Measurements from ENCODE around the gene CHP1.
"Not testable (repeated sequence)": the region's sequence is repeated elsewhere in the genome, so short reads cannot be mapped to it uniquely, and the experiment has no call there.

Gene CHP1

GRCh38 chr15:41238100-41238499, 7.0 kb downstream of the CHP1 start:
- H3K9ac ChIP-seq (ENCODE audit: low read length) = no peak overlapping the region
- peaks cover 4% of the 10 kb centered on the region for H3K4me1 ChIP-seq (ENCODE audit: insufficient read depth, low read length, severe bottlenecking)
- H3F3A ChIP-seq (ENCODE audit: insufficient read depth, low read length) = no peaks in the 10 kb centered on the region
- no peak overlapping the region for H2AFZ ChIP-seq (ENCODE audit: low read length)
- no peaks in the 10 kb centered on the region for H3K9me2 ChIP-seq (ENCODE audit: low read depth, low read length)
- H3K27me3 ChIP-seq (ENCODE audit: insufficient read depth, low read length) = no peaks in the 10 kb centered on the region
- H3K79me2 ChIP-seq (ENCODE audit: insufficient read depth, low read length) = peaks cover 8% of the 10 kb centered on the region
- H3K9me3 ChIP-seq (ENCODE audit: low read length) = no peaks in the 10 kb centered on the region
- TF ChIP-seq CTCF (IDR thresholded peaks at IDR 0.05; ENCODE audit: low read length) (no peak), EZH2 (IDR thresholded peaks at IDR 0.05; ENCODE audit: borderline replicate concordance, low read length) (no peak)
- H3K36me3 ChIP-seq (ENCODE audit: insufficient read depth, low read length) = peaks cover 13% of the 10 kb centered on the region; the same call in 1 of the 2 replicates
- no peak overlapping the region for H3K4me2 ChIP-seq (ENCODE audit: low read length)
- no peak overlapping the region for H3K4me3 ChIP-seq (ENCODE audit: low read depth, low read length, poor library complexity, severe bottlenecking)
- H3K27ac ChIP-seq (ENCODE audit: low read depth, low read length, poor library complexity, severe bottlenecking) = no peak overlapping the region
- H4K20me1 ChIP-seq (ENCODE audit: insufficient read depth, low read length) = no peaks in the 10 kb centered on the region

- no peaks in the 10 kb centered on the region for H3F3A ChIP-seq (ENCODE audit: insufficient read depth, low read length)
- no peaks in the 10 kb centered on the region for H3K4me1 ChIP-seq (ENCODE audit: insufficient read depth, low read length, severe bottlenecking)
- H3K27me3 ChIP-seq (ENCODE audit: insufficient read depth, low read length) = no peaks in the 10 kb centered on the region
- peaks cover 4% of the 10 kb centered on the region; the same call in 1 of the 2 replicates for H3K79me2 ChIP-seq (ENCODE audit: insufficient read depth, low read length)
- no peak overlapping the region for H3K4me2 ChIP-seq (ENCODE audit: low read length)
- H3K9me3 ChIP-seq (ENCODE audit: low read length) = no peaks in the 10 kb centered on the region
- no peak for TF ChIP-seq EZH2 (IDR thresholded peaks at IDR 0.05; ENCODE audit: borderline replicate concordance, low read length)
- no peak for TF ChIP-seq CTCF (IDR thresholded peaks at IDR 0.05; ENCODE audit: low read length)
- H3K36me3 ChIP-seq (ENCODE audit: insufficient read depth, low read length) = peaks cover 42% of the 10 kb centered on the region
- no peak overlapping the region for H2AFZ ChIP-seq (ENCODE audit: low read length)
- H3K9ac ChIP-seq (ENCODE audit: low read length) = no peak overlapping the region
- no peak overlapping the region for H3K4me3 ChIP-seq (ENCODE audit: low read depth, low read length, poor library complexity, severe bottlenecking)
- no peaks in the 10 kb centered on the region for H4K20me1 ChIP-seq (ENCODE audit: insufficient read depth, low read length)
- no peaks in the 10 kb centered on the region for H3K9me2 ChIP-seq (ENCODE audit: low read depth, low read length)
- H3K27ac ChIP-seq (ENCODE audit: low read depth, low read length, poor library complexity, severe bottlenecking) = no peak overlapping the region
Measured at GRCh38 chr15:41241221-41241964, 10.3 kb downstream of the CHP1 start.

- not testable (repeated sequence) for H3K9me2 ChIP-seq (ENCODE audit: low read depth, low read length); H3K9me3 ChIP-seq (ENCODE audit: low read length); H3K79me2 ChIP-seq (ENCODE audit: insufficient read depth, low read length); H3K4me2 ChIP-seq (ENCODE audit: low read length); H3K27me3 ChIP-seq (ENCODE audit: insufficient read depth, low read length); H4K20me1 ChIP-seq (ENCODE audit: insufficient read depth, low read length); H3K9ac ChIP-seq (ENCODE audit: low read length); H2AFZ ChIP-seq (ENCODE audit: low read length); H3F3A ChIP-seq (ENCODE audit: insufficient read depth, low read length); H3K4me3 ChIP-seq (ENCODE audit: low read depth, low read length, poor library complexity, severe bottlenecking); H3K27ac ChIP-seq (ENCODE audit: low read depth, low read length, poor library complexity, severe bottlenecking)
- Histone ChIP-seq H3K4me1 (ENCODE audit: insufficient read depth, low read length, severe bottlenecking) (peaks cover 18% of the 10 kb centered on the region), H3K36me3 (ENCODE audit: insufficient read depth, low read length) (peaks cover 18% of the 10 kb centered on the region)
Measured at GRCh38 chr15:41250745-41251144, 19.7 kb downstream of the CHP1 start.

GRCh38 chr15:41251411-41251810, 20.3 kb downstream of the CHP1 start:
- H2AFZ ChIP-seq (ENCODE audit: low read length) = no peak overlapping the region
- no peak overlapping the region for H3K27ac ChIP-seq (ENCODE audit: low read depth, low read length, poor library complexity, severe bottlenecking)
- no peak for TF ChIP-seq CTCF (IDR thresholded peaks at IDR 0.05; ENCODE audit: low read length)
- no peak for TF ChIP-seq EZH2 (IDR thresholded peaks at IDR 0.05; ENCODE audit: borderline replicate concordance, low read length)
- peaks cover 18% of the 10 kb centered on the region for H3K4me1 ChIP-seq (ENCODE audit: insufficient read depth, low read length, severe bottlenecking)
- no peak overlapping the region for H3K4me2 ChIP-seq (ENCODE audit: low read length)
- H3K27me3 ChIP-seq (ENCODE audit: insufficient read depth, low read length) = no peaks in the 10 kb centered on the region
- no peaks in the 10 kb centered on the region for H4K20me1 ChIP-seq (ENCODE audit: insufficient read depth, low read length)
- no peaks in the 10 kb centered on the region for H3K79me2 ChIP-seq (ENCODE audit: insufficient read depth, low read length)
- no peak overlapping the region for H3K9ac ChIP-seq (ENCODE audit: low read length)
- H3F3A ChIP-seq (ENCODE audit: insufficient read depth, low read length) = no peaks in the 10 kb centered on the region
- no peaks in the 10 kb centered on the region for H3K9me3 ChIP-seq (ENCODE audit: low read length)
- H3K36me3 ChIP-seq (ENCODE audit: insufficient read depth, low read length) = peaks cover 13% of the 10 kb centered on the region
- H3K9me2 ChIP-seq (ENCODE audit: low read depth, low read length) = no peaks in the 10 kb centered on the region
- no peak overlapping the region for H3K4me3 ChIP-seq (ENCODE audit: low read depth, low read length, poor library complexity, severe bottlenecking)

All from OCI-LY1 (cell line).